PFSK-1 (cell line): Measurements from ENCODE around the gene MAML2.

Experiments used
- FOXP2 ChIP-seq: optimal IDR thresholded peaks from 2 replicates; pipeline ENCODE3; 2011; ENCODE audit warnings: borderline replicate concordance, control low read depth, inconsistent platforms; ENCODE audit not compliant: insufficient read depth; ENCODE audit errors: extremely low read length, extremely low read depth
- POLR2AphosphoS5 ChIP-seq: IDR thresholded peaks from 2 replicates; pipeline ENCODE4 v1.6.1; 2012; ENCODE audit warnings: low read depth, mild to moderate bottlenecking, control low read depth, low read length, moderate library complexity
- REST ChIP-seq, 2 experiments: IDR thresholded peaks; 2 replicates each; pipeline versions ENCODE4 v1.6.1 to v1.8.0; 2011 to 2012; ENCODE audit warnings: low read depth in 2 of 2, low read length in 2 of 2, control low read depth in 1 of 2, inconsistent platforms in 1 of 2, mild to moderate bottlenecking in 1 of 2, moderate library complexity in 1 of 2; ENCODE audit not compliant: insufficient read depth in 1 of 2
- SIN3A ChIP-seq: IDR thresholded peaks from 2 replicates; pipeline ENCODE4 v1.6.1; 2012; ENCODE audit warnings: mild to moderate bottlenecking, low read length, moderate library complexity, borderline replicate concordance; ENCODE audit not compliant: insufficient read depth
- TAF1 ChIP-seq: IDR thresholded peaks from 2 replicates; pipeline ENCODE4 v1.6.1; 2012; ENCODE audit warnings: low read length, control low read depth, borderline replicate concordance; ENCODE audit not compliant: insufficient read depth

MAML2 gene

GRCh38 chr11:96195671-96196070 lies 147.3 kb downstream of the MAML2 start:
- TF ChIP-seq POLR2AphosphoS5 (no peak), SIN3A (no peak), REST (IDR thresholded peaks at IDR 0.05; ENCODE audit: insufficient read depth in 1 of 2, low read depth in 2 of 2, low read length in 2 of 2) (no peak), TAF1 (no peak), FOXP2 (no peak)

DNA sequence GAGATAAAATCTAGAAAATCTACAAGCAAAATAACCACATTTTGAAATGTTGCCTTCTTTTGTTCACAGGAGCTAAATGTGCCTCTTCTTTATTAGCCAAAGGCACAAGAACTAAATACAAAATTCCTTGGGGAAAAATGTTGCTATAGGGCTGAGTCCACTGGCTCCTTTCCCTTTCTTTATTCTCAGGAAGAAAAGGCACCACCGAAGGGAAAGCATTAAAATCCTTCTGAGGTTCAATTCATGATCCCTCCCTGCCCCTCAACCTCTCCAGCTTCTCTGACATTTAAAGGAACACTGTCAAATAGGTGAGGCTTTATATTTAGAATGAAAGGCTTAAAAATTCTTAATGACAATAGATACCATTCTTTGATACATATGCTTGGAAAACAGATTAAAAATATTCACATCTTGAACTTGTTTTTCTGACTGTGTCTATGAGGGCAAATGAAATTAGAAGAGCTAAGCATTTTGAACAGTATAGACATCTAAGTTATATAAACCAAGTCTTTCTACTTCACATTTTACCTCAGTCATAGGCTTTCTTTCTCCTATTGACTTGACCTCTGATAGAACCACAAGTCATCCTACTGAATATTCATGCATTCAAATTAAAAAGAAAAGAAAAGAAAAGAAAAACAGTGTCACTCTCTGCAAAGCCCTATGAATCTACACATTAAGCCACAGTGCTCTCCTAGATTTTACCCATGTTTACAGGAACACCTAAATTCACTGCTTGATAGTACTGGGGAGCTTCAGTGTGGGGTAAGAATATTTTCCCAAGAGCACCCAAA lies 148.2 kb downstream of the MAML2 start:
- TF ChIP-seq FOXP2 (no peak), TAF1 (no peak), SIN3A (no peak), POLR2AphosphoS5 (no peak), REST (IDR thresholded peaks at IDR 0.05; ENCODE audit: insufficient read depth in 1 of 2, low read depth in 2 of 2, low read length in 2 of 2) (no peak)

DNA sequence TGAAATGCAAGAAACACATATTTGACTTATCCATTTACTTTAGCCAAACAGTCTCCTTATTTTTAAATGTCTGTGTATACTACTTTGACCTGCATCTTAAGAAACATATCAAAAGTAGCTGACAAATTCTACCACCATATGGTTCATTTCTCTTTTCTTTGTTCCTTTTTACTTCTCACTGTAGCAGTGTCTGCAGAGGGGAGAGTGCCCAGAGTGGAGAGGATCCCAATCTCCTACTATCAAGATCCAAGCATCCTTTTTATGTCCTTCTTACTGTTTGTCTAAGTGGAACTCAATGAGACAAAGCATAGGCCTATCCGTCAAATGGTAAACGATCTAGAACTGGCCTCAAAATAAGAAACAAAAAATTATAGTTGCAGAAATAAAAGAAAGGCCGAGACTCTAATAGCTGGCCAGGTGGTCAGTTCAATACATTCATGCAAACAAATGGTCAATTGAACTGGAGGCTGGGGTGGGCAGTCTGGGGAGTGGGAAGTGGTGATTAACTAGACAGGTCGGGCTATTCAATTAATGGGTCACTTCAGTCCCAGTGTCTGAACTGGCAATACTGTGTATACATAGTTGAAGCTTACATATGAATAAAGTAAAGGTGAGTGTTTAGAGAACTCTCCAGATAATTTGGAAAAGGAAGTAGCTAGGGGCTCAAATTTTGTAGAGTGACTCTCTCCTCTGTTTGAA lies 149.1 kb downstream of the MAML2 start:
- TF ChIP-seq POLR2AphosphoS5 = no peak
- TF ChIP-seq REST (IDR thresholded peaks at IDR 0.05; ENCODE audit: insufficient read depth in 1 of 2, low read depth in 2 of 2, low read length in 2 of 2) = no peak
- no peak for TF ChIP-seq SIN3A
- TF ChIP-seq TAF1 = no peak
- TF ChIP-seq FOXP2 = no peak

- TF ChIP-seq TAF1 (no peak), POLR2AphosphoS5 (no peak), FOXP2 (no peak), SIN3A (no peak), REST (IDR thresholded peaks at IDR 0.05; ENCODE audit: insufficient read depth in 1 of 2, low read depth in 2 of 2, low read length in 2 of 2) (no peak)
Measured at GRCh38 chr11:96191752-96192151, 151.2 kb downstream of the MAML2 start.

GRCh38 chr11:96189351-96189750 lies 153.6 kb downstream of the MAML2 start:
- TF ChIP-seq REST (IDR thresholded peaks at IDR 0.05; ENCODE audit: insufficient read depth in 1 of 2, low read depth in 2 of 2, low read length in 2 of 2) = no peak
- TF ChIP-seq SIN3A = no peak
- TF ChIP-seq FOXP2 = no peak
- no peak for TF ChIP-seq TAF1
- TF ChIP-seq POLR2AphosphoS5 = no peak
